NCI-H82 treated with DMSO at 0.1 percent for 48 hours (cell line): ENCODE results near the gene TMEM116.
"Not testable (repeated sequence)": the region's sequence is repeated elsewhere in the genome, so short reads cannot be mapped to it uniquely, and the experiment has no call there.

Source experiments
- DNase-seq: peaks from one replicate; lab custom pipeline; 2025; ENCODE audit not compliant: unreplicated experiment; lab: John Stamatoyannopoulos, UW

Gene TMEM116

GRCh38 chr12:112012775-112013600 is at the start of gene TMEM116, which contains the start of gene ERP29:
Gene TMEM116 (minus strand): TSS chr12:112013165. CDS start chr12:112005270, 7,895 bp downstream.
Gene ERP29 (plus strand): TSS chr12:112013426. CDS start chr12:112013466, 40 bp downstream.
- DNase-seq: peak; percentile 91

- no peak for DNase-seq
Measured at GRCh38 chr12:112061137-112061536, 48.2 kb upstream of the TMEM116 start.

- no peak for DNase-seq
Measured at GRCh38 chr12:112049351-112049750, 36.4 kb upstream of the TMEM116 start.

- DNase-seq: no peak
Measured at GRCh38 chr12:112046003-112046402, 33.0 kb upstream of the TMEM116 start.

GRCh38 chr12:112036614-112037013 is 23.6 kb upstream of the TMEM116 start:
- not testable (repeated sequence) for DNase-seq

- no peak for DNase-seq
Measured at GRCh38 chr12:112035219-112035785, 22.3 kb upstream of the TMEM116 start.

GRCh38 chr12:112032292-112032691 is 19.3 kb upstream of the TMEM116 start:
- DNase-seq: no peak

- DNase-seq: no peak
Measured at GRCh38 chr12:112031472-112031871, 18.5 kb upstream of the TMEM116 start.

- no peak for DNase-seq
Measured at GRCh38 chr12:112029301-112029700, 16.3 kb upstream of the TMEM116 start.

- DNase-seq: no peak
Measured at GRCh38 chr12:112025808-112026375, 12.9 kb upstream of the TMEM116 start.

GRCh38 chr12:112023759-112024396 is 10.9 kb upstream of the TMEM116 start:
- no peak for DNase-seq

- DNase-seq: no peak
Measured at GRCh38 chr12:112022241-112023016, 9.5 kb upstream of the TMEM116 start.

GRCh38 chr12:112020947-112021457 is 8.0 kb upstream of the TMEM116 start:
- DNase-seq: no peak

- no peak for DNase-seq
Measured at GRCh38 chr12:112018571-112019237, 5.7 kb upstream of the TMEM116 start.

- no peak for DNase-seq
Measured at GRCh38 chr12:112017041-112017440, 4.1 kb upstream of the TMEM116 start.

- no peak for DNase-seq
Measured at GRCh38 chr12:112015938-112016337, 3.0 kb upstream of the TMEM116 start.

GRCh38 chr12:112013601-112014402 is 837 bp upstream of the TMEM116 start:
- peak; percentile 11 for DNase-seq

- no peak for DNase-seq
Measured at GRCh38 chr12:112011685-112012084, 1.3 kb downstream of the TMEM116 start.
